Coronary artery (tissue), 2 donors: ENCODE measurements around the gene STK40.

Experiments
- DNase-seq: peaks from one replicate; pipeline ENCODE4 v3.0.0-alpha.2; 2017; ENCODE audit warnings: low spot score
- H3K27ac ChIP-seq, 2 donors: fragments of 200-600 bp; sonication (generic); one replicate each; pipeline ENCODE4 v1.5.1; 2016 to 2019
- H3K4me3 ChIP-seq: fragments of 200-600 bp; sonication (generic); 2 replicates; pipeline ENCODE4 v1.5.1; 2016; ENCODE audit warnings: mild to moderate bottlenecking, moderate library complexity
- CTCF ChIP-seq: fragments of 200-600 bp; sonication (generic); IDR thresholded peaks from one replicate; pipeline ENCODE4 v1.5.1; 2019; ENCODE audit warnings: antibody characterized with exemption

STK40 gene

GRCh38 chr1:36295390-36295789, 90.3 kb downstream of the STK40 start:
- Histone ChIP-seq H3K4me3 (no peak overlapping the region), H3K27ac (no peak overlapping the region)
- no peak for TF ChIP-seq CTCF
- DNase-seq: no peak
